Parathyroid adenoma (tissue), 2 donors: Measurements from ENCODE around the gene EP400.

ENCODE experiments used
- H2AFZ ChIP-seq: fragments of 300-600 bp; sonication (generic); one replicate; pipeline ENCODE4 v1.7.0; 2017; ENCODE audit warnings: antibody characterized with exemption, mild to moderate bottlenecking
- H3K27ac ChIP-seq: fragments of 300-600 bp; sonication (generic); one replicate; pipeline ENCODE4 v1.7.0; 2017
- H3K27me3 ChIP-seq: fragments of 300-600 bp; sonication (generic); one replicate; pipeline ENCODE4 v1.7.0; 2017; ENCODE audit warnings: low read length; ENCODE audit not compliant: control insufficient read depth, insufficient read depth
- H3K36me3 ChIP-seq: fragments of 300-600 bp; sonication (generic); one replicate; pipeline ENCODE4 v1.7.0; 2017; ENCODE audit warnings: low read length; ENCODE audit not compliant: control insufficient read depth, insufficient read depth
- H3K4me1 ChIP-seq: fragments of 300-600 bp; sonication (generic); one replicate; pipeline ENCODE4 v1.7.0; 2017; ENCODE audit warnings: control low read depth
- H3K4me2 ChIP-seq: fragments of 300-600 bp; sonication (generic); one replicate; pipeline ENCODE4 v1.7.0; 2017; ENCODE audit warnings: low read length
- H3K4me3 ChIP-seq: fragments of 300-600 bp; sonication (generic); one replicate; pipeline ENCODE4 v1.7.0; 2017; ENCODE audit warnings: low read depth, low read length
- H3K79me2 ChIP-seq: fragments of 300-600 bp; sonication (generic); one replicate; pipeline ENCODE4 v1.7.0; 2017; ENCODE audit warnings: control low read depth
- H3K9ac ChIP-seq: fragments of 300-600 bp; sonication (generic); one replicate; pipeline ENCODE4 v1.7.0; 2017; ENCODE audit warnings: mild to moderate bottlenecking
- H3K9me3 ChIP-seq: fragments of 300-600 bp; sonication (generic); one replicate; pipeline ENCODE4 v1.7.0; 2017; ENCODE audit warnings: low read length; ENCODE audit not compliant: control insufficient read depth
- CTCF ChIP-seq: fragments of 300-600 bp; sonication (generic); IDR thresholded peaks from one replicate; pipeline ENCODE4 v1.7.0; 2017; ENCODE audit warnings: antibody characterized with exemption, mild to moderate bottlenecking
- donor health status: primary hyperparathyroidism.

The EP400 gene

GRCh38 chr12:131915823-131916222, 33.9 kb upstream of the EP400 start:
- Histone ChIP-seq H3K36me3 (no peaks in the 10 kb centered on the region), H3K9ac (no peak overlapping the region), H3K4me3 (no peak overlapping the region), H2AFZ (no peak overlapping the region), H3K4me2 (no peak overlapping the region), H3K9me3 (no peaks in the 10 kb centered on the region), H3K27ac (no peak overlapping the region), H3K27me3 (no peaks in the 10 kb centered on the region), H3K4me1 (peaks cover 19% of the 10 kb centered on the region), H3K79me2 (peaks cover 6% of the 10 kb centered on the region)
- no peak for TF ChIP-seq CTCF

- Histone ChIP-seq H3K4me3 (no peak overlapping the region), H3K27ac (no peak overlapping the region), H3K4me1 (peaks cover 12% of the 10 kb centered on the region), H3K9ac (no peak overlapping the region), H3K9me3 (no peaks in the 10 kb centered on the region), H2AFZ (no peak overlapping the region), H3K4me2 (no peak overlapping the region), H3K36me3 (no peaks in the 10 kb centered on the region), H3K27me3 (no peaks in the 10 kb centered on the region), H3K79me2 (peaks cover 1% of the 10 kb centered on the region)
- TF ChIP-seq CTCF, result no peak
Observed at GRCh38 chr12:131916306-131917138, 33.2 kb upstream of the EP400 start.

- H3K4me1 ChIP-seq, result peaks cover 6% of the 10 kb centered on the region
- no peaks in the 10 kb centered on the region for H3K36me3 ChIP-seq
- H2AFZ ChIP-seq, result no peak overlapping the region
- no peaks in the 10 kb centered on the region for H3K79me2 ChIP-seq
- no peaks in the 10 kb centered on the region for H3K9me3 ChIP-seq
- no peak overlapping the region for H3K27ac ChIP-seq
- H3K9ac ChIP-seq, result no peak overlapping the region
- no peak for TF ChIP-seq CTCF
- H3K27me3 ChIP-seq, result no peaks in the 10 kb centered on the region
- H3K4me2 ChIP-seq, result no peak overlapping the region
- H3K4me3 ChIP-seq, result no peak overlapping the region
Observed at GRCh38 chr12:131917139-131917710, 32.5 kb upstream of the EP400 start.

- no peak overlapping the region for H3K4me3 ChIP-seq
- no peak overlapping the region for H3K9ac ChIP-seq
- H3K27ac ChIP-seq, result no peak overlapping the region
- no peak for TF ChIP-seq CTCF
- no peak overlapping the region for H3K4me2 ChIP-seq
- H3K36me3 ChIP-seq, result no peaks in the 10 kb centered on the region
- H3K9me3 ChIP-seq, result no peaks in the 10 kb centered on the region
- no peaks in the 10 kb centered on the region for H3K27me3 ChIP-seq
- H3K79me2 ChIP-seq, result no peaks in the 10 kb centered on the region
- no peak overlapping the region for H2AFZ ChIP-seq
- H3K4me1 ChIP-seq, result peaks cover under 1% of the 10 kb centered on the region
Observed at GRCh38 chr12:131917711-131918306, 31.9 kb upstream of the EP400 start.
